Urothelium cell line (cell line): ENCODE results near the gene AKT3.

ENCODE experiments used
- DNase-seq: peaks from one replicate; pipeline ENCODE4 v3.0.0; 2011; ENCODE audit warnings: low spot score, mixed read lengths
- FAIRE-seq: peaks from 2 replicates; lab custom pipeline; 2011; peaks lifted over from hg19 to GRCh38; lab: Jason Lieb, UNC

Gene AKT3

GRCh38 chr1:243474136-243474881 lies 375.7 kb downstream of the AKT3 start:
- DNase-seq (no peak), FAIRE-seq (no peak)

- no peak for FAIRE-seq
- DNase-seq, result no peak
Observed at GRCh38 chr1:243473227-243474135, 376.6 kb downstream of the AKT3 start.

DNA sequence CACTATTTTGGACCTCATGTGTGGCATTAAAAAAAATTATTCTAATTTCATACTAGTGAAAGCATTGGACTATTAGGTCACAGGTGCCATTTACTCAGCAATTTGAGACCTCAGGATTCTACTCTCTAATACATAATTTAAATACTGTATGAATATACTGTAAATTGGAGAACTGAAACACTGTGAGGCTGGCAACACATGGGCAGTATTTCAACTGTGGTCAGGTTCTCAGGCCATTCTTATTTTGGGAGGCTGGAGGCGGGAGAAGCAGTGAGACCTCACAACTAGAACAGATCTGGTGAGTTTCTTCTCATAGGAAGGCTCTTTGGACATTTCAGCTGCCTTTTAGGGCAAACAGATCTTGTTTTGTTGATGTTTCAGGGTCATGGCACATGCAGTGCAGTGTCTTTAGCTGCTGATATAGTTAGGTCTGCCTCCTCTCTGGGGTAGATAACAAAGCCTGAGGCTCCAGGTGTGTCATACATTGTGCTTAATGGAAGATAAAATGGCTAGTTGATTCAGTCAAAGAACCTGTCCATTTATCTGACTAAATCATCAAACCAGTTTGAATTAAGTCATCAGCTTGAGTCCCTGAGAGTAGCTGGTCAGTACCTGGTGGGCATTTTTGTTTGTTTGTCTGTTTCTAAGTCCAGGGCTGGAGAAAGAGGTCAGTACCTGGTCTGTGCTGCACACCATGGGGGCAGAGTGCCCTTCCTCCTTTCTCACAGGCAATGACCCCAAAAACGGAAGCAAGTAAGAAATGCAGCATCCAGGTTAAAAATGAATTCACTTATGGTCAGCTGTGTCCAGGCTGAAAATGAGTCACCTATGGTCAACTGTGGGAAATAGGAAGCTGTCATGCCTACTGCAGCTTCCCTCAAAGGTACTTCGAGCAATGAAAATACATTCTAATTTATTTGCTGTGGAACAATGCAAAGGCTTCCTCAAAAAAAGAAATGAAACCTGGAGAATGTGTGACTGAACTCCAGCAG lies 378.0 kb downstream of the AKT3 start:
- no peak for DNase-seq
- no peak for FAIRE-seq

DNA sequence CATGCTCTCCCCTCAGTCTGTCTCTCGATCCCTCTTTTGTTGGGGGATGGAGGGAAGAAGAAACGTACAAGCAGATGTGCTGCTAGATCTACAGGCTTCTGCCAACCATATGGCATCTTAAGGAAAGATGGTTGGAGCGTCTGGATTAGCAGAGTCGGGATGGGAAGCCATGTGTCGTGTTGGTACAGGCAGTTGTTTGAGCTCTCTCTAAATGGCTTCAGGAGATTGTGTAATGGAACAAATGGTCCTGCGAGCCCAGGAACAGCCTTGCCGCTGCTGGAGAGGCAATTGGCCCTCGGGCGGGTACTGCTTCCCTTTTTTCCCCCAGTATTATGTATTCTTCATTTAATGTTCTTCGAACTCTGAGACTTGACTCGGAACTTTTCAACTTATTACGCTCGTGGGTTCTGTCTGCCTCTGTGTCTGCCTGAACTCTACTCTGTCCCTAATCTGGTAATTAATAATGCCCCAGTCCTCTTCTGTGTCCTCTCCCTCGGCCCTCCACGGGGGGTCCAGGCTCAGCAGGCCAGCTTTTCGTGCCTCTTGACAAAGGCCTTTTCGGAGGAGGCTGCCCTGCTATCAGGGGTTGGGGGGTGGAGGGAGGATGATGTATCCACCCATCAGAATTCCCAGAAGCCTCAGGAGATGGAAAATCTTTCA lies 378.9 kb downstream of the AKT3 start:
- FAIRE-seq (no peak), DNase-seq (no peak)

GRCh38 chr1:243470502-243470901 lies 379.5 kb downstream of the AKT3 start:
- FAIRE-seq, result no peak
- no peak for DNase-seq

DNA sequence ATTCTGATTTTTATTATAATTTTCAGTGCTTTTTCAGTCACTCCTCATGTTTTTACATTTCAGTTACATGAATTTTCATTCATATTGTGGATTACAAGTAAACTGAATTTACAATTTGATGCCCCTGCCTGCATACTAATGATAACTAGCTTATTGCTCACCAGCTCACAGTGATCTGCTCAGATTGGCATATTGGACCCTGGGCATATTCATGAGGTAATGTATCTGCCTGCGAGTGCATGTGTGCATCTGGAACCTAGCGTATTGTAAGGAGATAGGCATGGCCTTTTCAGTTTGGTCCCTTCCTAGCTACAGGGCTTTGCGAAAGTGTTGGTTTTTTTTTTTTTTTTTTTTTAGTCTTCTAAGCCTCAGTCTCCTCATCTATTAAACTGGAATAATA lies 380.5 kb downstream of the AKT3 start:
- DNase-seq (no peak), FAIRE-seq (no peak)

DNA sequence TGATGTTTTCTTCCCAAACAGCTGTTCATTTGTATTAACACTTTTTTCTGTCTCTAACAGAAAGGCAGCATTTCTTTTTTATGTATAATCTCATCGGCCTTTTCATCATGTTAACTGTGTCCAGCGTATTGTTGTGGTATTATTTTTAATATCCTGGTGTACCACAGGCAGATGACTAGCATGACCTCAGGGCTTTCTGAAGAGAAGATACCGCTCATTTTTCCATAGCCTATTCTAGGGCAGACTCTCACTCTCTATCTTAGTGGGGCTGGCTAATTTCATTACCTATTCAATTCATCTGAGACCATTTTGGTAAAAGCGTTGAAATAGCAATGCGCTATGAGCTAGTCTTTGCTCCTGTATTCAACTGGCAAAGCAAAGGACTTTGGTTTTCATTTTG lies 384.3 kb downstream of the AKT3 start:
- FAIRE-seq, result no peak

DNA sequence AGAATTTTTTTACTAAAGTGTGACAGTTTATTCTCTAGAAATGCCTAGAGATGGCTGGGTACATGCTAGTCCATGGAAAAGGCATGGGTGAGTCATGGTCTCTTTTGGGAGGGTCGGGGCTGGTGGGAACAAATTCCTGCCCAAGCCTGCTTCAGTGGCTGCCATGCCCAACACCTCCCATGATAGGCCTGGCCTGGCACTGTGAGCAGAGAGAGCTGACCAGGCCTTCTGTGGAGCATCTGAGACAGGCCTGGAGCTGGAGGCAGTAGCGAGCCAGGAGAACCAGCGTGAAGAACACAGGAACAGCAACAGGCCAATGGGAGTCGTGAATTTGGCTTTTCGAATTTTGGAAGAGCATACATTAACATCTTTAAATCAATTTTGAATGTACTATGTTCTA lies 385.0 kb downstream of the AKT3 start:
- FAIRE-seq, result no peak

More for the DNA sequence above, 384.3 kb downstream of the AKT3 start:
- DNase-seq, result no peak

GRCh38 chr1:243462929-243463697 lies 386.9 kb downstream of the AKT3 start:
- DNase-seq, result no peak
- FAIRE-seq, result no peak

More for the DNA sequence above, 385.0 kb downstream of the AKT3 start:
- no peak for DNase-seq

DNA sequence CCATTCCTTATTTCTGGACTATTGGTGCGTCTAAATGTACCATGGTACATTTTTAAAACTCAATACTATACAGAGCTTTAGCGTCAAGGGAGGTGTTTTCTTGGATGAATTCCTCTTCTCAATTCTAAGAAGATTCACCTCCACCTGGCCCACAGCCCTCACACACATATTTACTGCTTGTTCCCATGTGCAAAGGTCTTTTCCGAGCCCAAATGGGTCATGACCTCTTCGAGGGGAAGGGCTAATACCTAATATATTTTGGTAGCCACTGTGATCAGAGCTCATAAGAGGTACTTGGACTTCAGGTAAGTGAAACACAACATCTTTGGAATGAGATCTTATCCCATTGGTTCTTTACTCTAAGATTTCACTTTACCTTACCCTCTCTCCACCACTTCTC lies 388.3 kb downstream of the AKT3 start:
- FAIRE-seq (no peak), DNase-seq (no peak)

GRCh38 chr1:243459059-243459458 lies 391.0 kb downstream of the AKT3 start:
- no peak for FAIRE-seq
- no peak for DNase-seq

GRCh38 chr1:243457363-243457982 lies 392.6 kb downstream of the AKT3 start:
- no peak for FAIRE-seq
- DNase-seq, result no peak

- DNase-seq (no peak), FAIRE-seq (no peak)
Observed at GRCh38 chr1:243455760-243456651, 394.0 kb downstream of the AKT3 start.

GRCh38 chr1:243454328-243454997 lies 395.6 kb downstream of the AKT3 start:
- DNase-seq, result no peak
- FAIRE-seq, result no peak

DNA sequence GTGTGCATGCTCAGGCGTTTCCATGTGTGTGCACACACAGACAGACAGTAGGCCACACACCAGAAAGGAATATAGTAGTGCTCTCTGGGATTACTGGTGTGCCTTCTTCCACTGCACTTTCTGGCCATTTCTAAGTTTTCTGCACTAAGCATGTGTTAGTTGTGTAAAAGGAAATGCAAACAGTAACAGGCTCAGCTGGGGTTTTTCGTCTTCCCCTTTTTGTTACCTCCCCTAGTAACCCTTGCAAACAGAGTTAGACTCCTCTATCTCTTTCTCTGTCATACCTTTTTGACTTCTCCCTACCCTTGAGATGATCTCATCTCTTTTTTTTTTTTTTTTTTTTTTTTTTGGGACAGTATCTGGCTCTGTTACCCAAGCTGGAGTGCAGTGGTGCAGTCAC lies 398.0 kb downstream of the AKT3 start:
- DNase-seq (no peak), FAIRE-seq (no peak)

DNA sequence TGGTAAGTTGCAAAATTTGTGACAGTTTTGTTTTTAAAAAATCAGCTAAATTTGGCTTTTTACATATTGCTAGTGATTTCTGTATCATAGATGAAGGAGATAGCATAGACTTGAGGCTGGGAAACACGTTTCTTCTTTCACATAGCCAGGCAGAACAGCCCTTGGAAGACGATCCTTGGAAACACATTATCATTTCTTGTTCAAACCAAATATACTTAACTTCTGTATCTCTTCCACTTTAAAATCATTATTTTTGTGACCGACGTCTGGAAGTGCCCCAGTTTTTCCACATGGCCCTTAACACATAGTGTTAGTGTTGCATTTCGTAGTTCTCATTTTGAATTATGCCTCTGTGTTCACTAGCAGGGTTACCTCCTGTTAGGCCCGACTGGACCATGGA lies 400.7 kb downstream of the AKT3 start:
- DNase-seq (no peak), FAIRE-seq (no peak)

DNA sequence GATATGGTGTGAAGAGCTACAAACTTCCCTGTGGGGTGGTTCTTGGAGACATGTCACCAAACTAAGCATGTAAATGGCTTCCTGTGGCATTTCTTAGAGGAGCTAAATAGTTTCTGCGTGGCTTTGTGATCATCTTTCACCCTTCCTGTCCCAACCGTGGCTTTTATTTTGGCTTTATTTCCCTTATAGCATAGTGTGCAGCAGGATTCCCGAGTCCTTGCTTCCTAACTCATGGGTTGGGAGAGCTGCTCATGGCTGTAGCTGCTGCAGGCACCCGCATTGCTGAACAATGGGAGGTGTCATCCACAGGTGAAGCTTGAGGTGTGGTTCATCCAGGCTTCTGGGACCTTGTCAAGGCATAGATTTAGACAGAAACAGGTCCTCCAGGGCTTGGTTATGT lies 402.2 kb downstream of the AKT3 start:
- DNase-seq (no peak), FAIRE-seq (no peak)

- FAIRE-seq, result no peak
- no peak for DNase-seq
Observed at GRCh38 chr1:243447347-243447746, 402.7 kb downstream of the AKT3 start.
